Activated CD4-positive, alpha-beta T cell treated with anti-CD3 and anti-CD28 coated beads for 48 hours (primary cell): ENCODE results near the gene UBXN7.
"Not testable (repeated sequence)": the region's sequence is repeated elsewhere in the genome, so short reads cannot be mapped to it uniquely, and the experiment has no call there.

ENCODE experiments used
- DNase-seq: peaks from one replicate; pipeline ENCODE4 v3.0.0-alpha.2; 2020

Gene UBXN7

DNA sequence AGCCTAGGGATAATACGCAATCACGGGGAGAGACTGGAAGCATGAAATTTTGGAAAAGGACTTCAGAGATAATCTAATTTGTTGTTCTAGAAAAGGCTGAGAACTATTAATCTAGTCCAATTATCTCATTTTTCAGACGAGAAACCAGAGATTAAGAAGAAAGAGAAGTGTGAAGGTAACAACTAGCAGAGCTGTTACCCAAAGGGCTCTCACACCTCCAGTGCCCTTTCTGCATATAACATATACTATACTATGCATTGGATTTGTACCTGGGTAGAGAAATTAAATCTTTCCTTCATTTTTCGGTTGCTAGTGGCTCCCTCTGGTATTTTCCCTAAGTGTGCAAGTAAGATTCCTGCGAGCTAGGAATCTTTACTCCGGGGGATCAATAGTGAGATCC lies 80.7 kb downstream of the UBXN7 start:
- no peak for DNase-seq

DNA sequence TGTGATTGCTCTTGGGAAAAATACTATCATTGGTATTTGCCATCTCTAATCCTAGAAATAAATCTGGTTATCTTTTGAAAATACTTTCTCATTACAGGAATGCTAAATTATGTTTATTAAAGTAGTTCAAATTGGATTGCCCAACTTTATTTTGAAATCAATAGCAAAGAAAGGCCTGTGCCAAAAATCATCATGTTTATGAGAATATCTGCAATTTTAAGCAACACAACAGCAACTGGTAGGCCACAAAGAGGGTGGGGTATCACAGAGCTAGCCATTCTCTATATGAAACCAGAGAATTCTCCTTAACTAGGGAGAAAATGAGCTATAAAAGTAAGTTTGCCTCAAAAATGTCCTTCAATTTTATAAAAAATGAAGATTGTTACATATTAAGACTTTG lies 82.2 kb downstream of the UBXN7 start:
- no peak for DNase-seq

GRCh38 chr3:196348698-196349097 lies 83.5 kb downstream of the UBXN7 start:
- no peak for DNase-seq

GRCh38 chr3:196344663-196345062 lies 87.6 kb downstream of the UBXN7 start:
- DNase-seq = no peak

GRCh38 chr3:196343917-196344316 lies 88.3 kb downstream of the UBXN7 start:
- DNase-seq = not testable (repeated sequence)

- no peak for DNase-seq
These were observed 91.1 kb downstream of the UBXN7 start for GRCh38 chr3:196341137-196341536.

DNA sequence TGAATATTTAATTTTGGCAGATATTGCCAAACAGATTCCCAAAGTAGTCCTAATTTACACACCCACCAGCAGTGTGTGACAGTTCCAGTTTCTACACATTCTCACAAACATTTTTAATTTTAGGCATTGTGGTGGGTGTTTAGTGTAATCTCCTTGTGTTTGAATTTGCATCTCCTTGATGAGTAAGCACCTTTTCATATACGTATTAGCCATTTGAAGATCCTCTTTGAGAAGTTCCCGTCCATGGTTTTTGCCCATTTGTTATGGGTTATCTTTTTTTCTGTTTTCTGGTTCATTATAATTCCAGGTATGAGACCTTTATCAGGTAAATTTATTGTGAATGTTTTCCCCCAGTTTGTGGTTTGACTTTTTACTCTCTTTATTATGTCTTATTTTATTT lies 91.8 kb downstream of the UBXN7 start:
- DNase-seq = no peak

- DNase-seq = no peak
These were observed 92.6 kb downstream of the UBXN7 start for GRCh38 chr3:196339493-196340254.

- no peak for DNase-seq
These were observed 93.2 kb downstream of the UBXN7 start for GRCh38 chr3:196339044-196339443.

GRCh38 chr3:196336319-196337145 lies 95.7 kb downstream of the UBXN7 start:
- no peak for DNase-seq

DNA sequence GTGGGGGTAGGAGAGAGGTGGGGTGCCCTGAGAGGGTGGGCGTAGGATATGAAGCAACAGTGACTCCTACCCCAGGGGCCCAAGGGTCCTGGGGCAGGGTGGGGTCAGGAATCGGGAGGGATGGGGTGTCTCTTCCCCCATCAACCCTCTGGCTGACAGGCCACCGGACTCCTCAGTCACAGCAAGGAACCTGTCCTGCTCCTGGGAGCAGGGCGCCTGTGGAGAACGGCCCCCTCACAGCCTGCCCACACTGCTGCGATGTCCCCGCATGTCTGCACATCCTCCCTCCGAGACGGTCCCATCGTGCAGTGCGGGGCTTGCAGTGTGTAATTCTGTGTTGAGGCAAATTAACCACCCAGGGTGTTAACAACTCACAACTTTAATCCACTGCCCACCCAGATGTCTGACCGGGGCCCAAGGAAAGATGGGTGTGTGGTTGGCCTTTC lies 96.7 kb downstream of the UBXN7 start:
- DNase-seq = no peak

- DNase-seq = no peak
These were observed 97.2 kb downstream of the UBXN7 start for GRCh38 chr3:196334982-196335381.

DNA sequence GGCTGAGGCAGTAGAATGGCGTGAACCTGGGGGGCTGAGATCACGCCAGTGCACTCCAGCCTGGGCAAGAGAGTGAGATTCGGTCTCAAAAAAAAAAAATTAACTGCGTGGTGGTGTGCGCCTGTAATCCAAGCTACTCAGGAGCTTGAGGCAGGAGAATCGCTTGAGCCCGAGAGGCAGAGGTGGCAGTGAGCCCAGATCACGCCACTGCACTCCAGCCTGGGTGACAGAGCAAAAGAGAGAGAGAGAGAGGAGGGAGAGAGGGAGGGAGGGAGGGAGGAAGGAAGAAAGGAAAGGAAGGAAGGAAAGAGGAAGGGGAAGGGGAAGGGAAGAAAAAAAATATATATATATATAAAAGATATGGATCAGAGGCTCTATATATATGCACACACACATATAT lies 100.1 kb downstream of the UBXN7 start:
- DNase-seq = no peak

DNA sequence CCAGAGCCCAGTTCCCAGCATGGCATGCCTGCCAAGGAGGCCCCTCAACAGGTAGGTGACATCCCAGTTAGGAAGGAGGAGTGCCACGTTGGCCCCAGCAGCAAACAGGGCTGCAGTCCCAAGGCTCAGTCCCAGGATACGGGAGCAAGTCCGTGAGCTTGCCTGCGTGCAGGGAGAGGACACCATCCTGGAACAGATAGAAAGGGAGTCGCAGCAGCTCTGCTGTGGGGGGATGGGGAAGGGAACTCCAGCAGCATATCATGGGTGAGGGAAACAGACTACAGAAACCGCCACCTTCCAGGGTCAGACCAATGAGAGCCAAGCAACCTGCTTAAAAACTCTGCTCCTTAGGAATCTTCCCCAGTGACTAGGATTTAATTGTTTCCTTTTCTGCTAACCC lies 104.8 kb downstream of the UBXN7 start:
- DNase-seq = no peak

GRCh38 chr3:196326936-196327335 lies 105.3 kb downstream of the UBXN7 start:
- DNase-seq = no peak

DNA sequence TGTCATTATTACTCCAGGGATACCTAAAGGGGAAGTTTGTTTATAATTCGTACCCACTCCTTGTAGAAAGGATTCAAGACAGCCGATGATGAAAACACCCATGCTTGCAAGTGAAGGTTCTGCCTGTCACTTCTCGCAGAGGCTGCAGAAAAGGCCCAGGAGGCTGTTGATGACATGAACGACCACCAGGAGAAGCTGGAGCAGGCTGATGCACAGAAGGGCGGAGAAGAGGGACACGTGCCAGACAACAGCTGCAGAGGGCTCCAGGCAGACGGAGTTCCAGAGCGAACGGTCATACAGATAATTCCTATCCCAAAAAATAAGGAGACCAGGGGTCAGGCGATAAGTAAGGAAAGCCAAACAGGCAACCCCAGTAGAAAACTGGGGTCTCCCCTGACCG lies 108.5 kb downstream of the UBXN7 start:
- no peak for DNase-seq

- DNase-seq = no peak
These were observed 109.2 kb downstream of the UBXN7 start for GRCh38 chr3:196323016-196323415.

GRCh38 chr3:196321162-196321561 lies 111.1 kb downstream of the UBXN7 start:
- no peak for DNase-seq

DNA sequence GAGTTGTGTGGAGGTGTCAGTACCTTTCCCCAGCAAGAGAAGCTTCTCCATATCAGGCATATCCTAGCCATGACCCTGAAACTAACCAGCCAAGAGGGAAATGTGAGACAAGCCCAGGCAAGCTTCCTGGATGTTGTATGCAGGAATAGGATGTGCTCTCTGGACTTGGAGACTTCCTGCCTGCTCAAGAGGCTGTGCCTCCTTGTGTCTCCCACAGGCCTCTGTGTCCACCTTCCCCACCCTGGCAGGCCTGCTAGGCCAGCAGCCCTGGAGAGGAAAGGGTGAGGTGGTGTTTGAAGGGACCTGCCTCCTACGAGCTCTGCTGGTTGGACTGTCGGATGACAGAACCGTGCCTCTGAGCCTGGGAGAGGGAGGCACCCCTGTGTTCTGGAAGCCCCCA lies 112.1 kb downstream of the UBXN7 start:
- DNase-seq = no peak

- peak; percentile 90 for DNase-seq
These were observed 114.3 kb downstream of the UBXN7 start, which contains the start of gene DYNLT2B for GRCh38 chr3:196317687-196318467. TSS of gene DYNLT2B (minus strand) at chr3:196318240. CDS start at chr3:196318152, 88 bp downstream.

DNA sequence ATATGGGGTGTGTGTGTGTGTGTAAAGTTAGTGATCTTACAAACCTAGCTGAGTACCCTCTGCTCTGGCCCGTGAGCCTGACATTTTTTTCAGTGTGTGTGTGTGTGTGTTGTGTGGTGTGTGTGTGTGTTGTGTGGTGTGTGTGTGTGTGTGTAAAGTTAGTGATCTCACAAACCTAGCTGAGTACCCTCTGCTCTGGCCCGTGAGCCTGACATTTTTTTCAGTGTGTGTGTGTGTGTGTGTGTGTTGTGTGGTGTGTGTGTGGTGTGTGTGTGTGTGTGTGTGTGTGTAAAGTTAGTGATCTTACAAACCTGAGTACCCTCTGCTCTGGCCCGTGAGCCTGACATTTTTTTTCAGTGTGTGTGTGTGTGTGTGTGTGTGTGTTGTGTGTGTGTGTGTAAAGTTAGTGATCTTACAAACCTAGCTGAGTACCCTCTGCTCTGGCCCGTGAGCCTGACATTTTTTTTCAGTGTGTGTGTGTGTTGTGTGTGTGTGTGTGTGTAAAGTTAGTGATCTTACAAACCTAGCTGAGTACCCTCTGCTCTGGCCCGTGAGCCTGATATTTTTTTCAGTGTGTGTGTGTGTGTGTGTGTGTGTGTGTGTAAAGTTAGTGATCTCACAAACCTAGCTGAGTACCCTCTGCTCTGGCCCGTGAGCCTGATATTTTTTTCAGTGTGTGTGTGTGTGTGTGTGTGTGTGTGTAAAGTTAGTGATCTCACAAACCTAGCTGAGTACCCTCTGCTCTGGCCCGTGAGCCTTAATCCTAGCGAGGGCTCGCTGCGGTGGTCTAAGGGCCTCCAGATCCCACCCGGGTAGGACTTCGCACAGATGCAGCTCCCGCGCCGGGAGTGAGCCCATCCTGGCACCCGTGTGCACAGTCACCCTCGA lies 115.2 kb downstream of the UBXN7 start:
- not testable (repeated sequence) for DNase-seq

DNA sequence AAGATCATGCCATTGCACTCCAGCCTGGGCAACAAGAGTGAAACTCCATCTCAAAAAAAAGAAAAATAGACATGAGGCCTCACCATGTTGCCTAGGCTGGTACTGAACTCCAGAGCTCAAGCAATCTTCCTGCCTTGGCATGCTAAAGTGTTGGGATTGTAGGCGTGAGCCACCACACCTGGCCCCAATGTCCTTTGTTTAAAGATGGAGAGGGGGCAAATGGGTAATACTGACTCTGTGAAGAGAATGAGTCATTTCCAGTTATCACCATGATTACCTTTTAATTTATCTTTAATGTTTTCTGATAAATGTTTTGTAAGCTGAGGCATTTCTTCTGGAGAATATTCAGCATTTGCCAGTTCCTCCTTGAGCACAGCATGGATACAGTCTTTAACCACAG lies 116.4 kb downstream of the UBXN7 start:
- DNase-seq = no peak
